ENCODE results near the gene TMEM240.
"Not testable (repeated sequence)": the region's sequence is repeated elsewhere in the genome, so short reads cannot be mapped to it uniquely, and the experiment has no call there.

TMEM240 gene

GRCh38 chr1:1536938-1537546 lies 3.4 kb downstream of the TMEM240 start:
- in situ Hi-C loops (cut with HindIII; ENCODE audit: low pct_ligation_motif_present, low sequenced_read_pairs) = no loop called here
- no peaks in the 10 kb centered on the region for H3K27me3 ChIP-seq (replicated peaks)
- no peak overlapping the region for H3K4me3 ChIP-seq (ENCODE audit: low read depth, low read length)
- no peak for TF ChIP-seq CTCF (IDR thresholded peaks at IDR 0.05; ENCODE audit: low read depth, low read length, missing control alignments)
- H3K36me3 ChIP-seq (replicated peaks) = peaks cover 17% of the 10 kb centered on the region
- no peak overlapping the region for H3K27ac ChIP-seq
- DNase-seq = no peak

DNA sequence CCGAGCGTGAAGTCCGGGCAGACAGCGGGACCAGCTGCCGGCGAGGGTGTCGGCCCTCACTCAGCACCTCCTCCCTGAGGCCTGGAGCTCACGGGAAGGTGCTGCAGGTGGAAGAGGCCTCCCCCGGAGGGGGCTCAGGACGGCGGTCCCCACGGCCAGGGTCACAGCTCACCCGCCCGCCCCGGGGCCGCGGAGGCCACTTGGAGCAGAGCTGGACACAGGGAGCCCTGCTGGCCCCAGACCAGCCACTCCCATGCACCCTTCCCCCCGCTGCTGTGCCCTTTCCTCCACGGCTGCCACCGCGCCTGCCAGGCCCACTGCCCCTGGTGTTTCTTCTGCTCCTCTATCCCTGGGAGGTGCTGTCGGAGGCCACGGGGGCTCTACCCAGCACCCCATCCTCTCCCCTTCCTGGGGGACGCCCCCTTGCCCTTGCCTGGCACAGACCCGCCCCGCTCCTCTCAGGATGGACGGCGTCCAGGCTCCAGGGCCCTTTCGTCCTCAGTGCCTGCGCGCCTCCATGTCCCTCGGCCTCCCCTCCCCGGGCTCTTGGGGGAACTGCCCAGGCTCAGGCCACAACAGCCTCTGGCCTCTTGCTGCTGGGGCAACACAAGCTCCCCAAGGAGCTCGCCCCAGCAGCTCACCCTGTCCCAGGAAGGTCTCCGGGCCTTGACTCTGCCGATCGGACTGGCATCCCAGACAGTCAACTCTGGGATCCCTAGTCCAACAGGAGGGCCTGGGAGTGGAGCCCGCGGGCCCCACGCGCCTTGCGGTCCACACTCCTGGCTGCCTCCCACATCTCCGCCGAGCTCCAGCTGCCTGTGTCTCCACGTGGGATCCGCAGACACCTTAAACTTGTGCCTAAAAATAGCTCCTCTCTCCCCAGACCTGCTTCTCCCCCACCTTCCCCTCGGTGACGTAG lies 4.1 kb downstream of the TMEM240 start:
- H3K27ac ChIP-seq = no peak overlapping the region
- no peak for TF ChIP-seq CTCF (IDR thresholded peaks at IDR 0.05; ENCODE audit: low read depth, low read length, missing control alignments)
- H3K27me3 ChIP-seq (replicated peaks) = no peaks in the 10 kb centered on the region
- in situ Hi-C loops (cut with HindIII; ENCODE audit: low pct_ligation_motif_present, low sequenced_read_pairs) = no loop called here
- no peak overlapping the region for H3K4me3 ChIP-seq (ENCODE audit: low read depth, low read length)
- H3K36me3 ChIP-seq (replicated peaks) = peaks cover 9% of the 10 kb centered on the region
- no peak for DNase-seq

- no peak for TF ChIP-seq CTCF (IDR thresholded peaks at IDR 0.05; ENCODE audit: low read depth, low read length, missing control alignments)
- Histone ChIP-seq H3K36me3 (replicated peaks) (peaks cover 14% of the 10 kb centered on the region), H3K27ac (no peak overlapping the region), H3K4me3 (ENCODE audit: low read depth, low read length) (no peak overlapping the region), H3K27me3 (replicated peaks) (no peaks in the 10 kb centered on the region)
- DNase-seq = no peak
- in situ Hi-C loops (cut with HindIII; ENCODE audit: low pct_ligation_motif_present, low sequenced_read_pairs) = no loop called here
These were observed 5.0 kb downstream of the TMEM240 start for GRCh38 chr1:1535201-1536018.

DNA sequence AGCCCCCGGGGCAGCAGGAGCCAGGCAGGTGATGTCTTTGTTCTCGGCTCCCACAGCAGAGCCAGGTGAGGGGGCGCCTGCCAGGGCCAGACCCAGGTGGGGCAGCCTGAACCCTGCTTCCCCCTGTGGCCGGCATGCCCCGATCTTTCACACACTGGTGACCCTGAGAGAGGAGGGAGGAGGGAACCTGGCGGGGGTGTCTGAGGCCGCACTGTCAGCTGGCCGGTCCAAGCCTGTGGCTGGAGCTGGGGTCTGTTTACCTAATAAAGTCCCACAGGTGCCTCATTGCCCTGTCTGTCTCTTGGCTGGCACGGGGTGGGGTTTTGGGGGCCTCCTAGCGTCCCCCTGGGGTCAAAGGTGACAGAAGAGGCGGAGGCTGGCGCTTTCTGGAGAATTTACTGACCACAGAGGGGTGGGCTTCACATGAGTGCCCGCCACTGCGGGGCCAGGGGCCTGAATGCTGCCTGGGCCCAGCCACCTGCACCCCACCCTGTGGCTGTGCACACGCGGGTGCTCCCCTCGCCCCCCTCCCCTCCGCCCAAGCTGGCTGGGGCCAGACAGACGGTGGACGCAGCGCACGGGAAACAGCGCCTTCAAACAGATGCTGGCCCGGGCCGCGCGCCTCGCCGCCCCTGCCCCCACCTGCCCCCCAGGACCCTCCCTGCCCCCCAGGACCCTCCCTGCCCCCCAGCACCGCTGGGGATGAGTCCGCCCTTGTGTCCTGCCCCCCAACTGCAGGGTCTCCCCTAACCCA lies 5.8 kb downstream of the TMEM240 start:
- Histone ChIP-seq H3K27me3 (replicated peaks) (no peaks in the 10 kb centered on the region), H3K4me3 (ENCODE audit: low read depth, low read length) (no peak overlapping the region), H3K27ac (no peak overlapping the region), H3K36me3 (replicated peaks) (peaks cover 18% of the 10 kb centered on the region)
- no peak for DNase-seq
- TF ChIP-seq CTCF (IDR thresholded peaks at IDR 0.05; ENCODE audit: low read depth, low read length, missing control alignments) = no peak
- in situ Hi-C loops (cut with HindIII; ENCODE audit: low pct_ligation_motif_present, low sequenced_read_pairs) = no loop called here

- H3K4me3 ChIP-seq (ENCODE audit: low read depth, low read length); H3K27ac ChIP-seq; DNase-seq; in situ Hi-C loops (cut with HindIII; ENCODE audit: low pct_ligation_motif_present, low sequenced_read_pairs); H3K27me3 ChIP-seq (replicated peaks): not testable (repeated sequence)
- peaks cover 25% of the 10 kb centered on the region for H3K36me3 ChIP-seq (replicated peaks)
These were observed 6.5 kb downstream of the TMEM240 start for GRCh38 chr1:1533894-1534291.

- H3K27me3 ChIP-seq (replicated peaks); H3K4me3 ChIP-seq (ENCODE audit: low read depth, low read length); H3K27ac ChIP-seq; in situ Hi-C loops (cut with HindIII; ENCODE audit: low pct_ligation_motif_present, low sequenced_read_pairs); DNase-seq: not testable (repeated sequence)
- peaks cover 29% of the 10 kb centered on the region for H3K36me3 ChIP-seq (replicated peaks)
These were observed 7.1 kb downstream of the TMEM240 start for GRCh38 chr1:1533176-1533893.
